SU-DHL-6 (cell line): ENCODE results near the gene TACR1.

Source experiments
- CTCF ChIP-seq: fragments of 200-600 bp; sonication (generic); IDR thresholded peaks from one replicate; pipeline ENCODE4 v1.5.1; 2017; ENCODE audit warnings: antibody characterized with exemption, mild to moderate bottlenecking, low read length, moderate library complexity; ENCODE audit not compliant: insufficient read depth, poor library complexity, severe bottlenecking
- EZH2phosphoT487 ChIP-seq: fragments of 200-600 bp; sonication (generic), shearing (Covaris generic); conservative IDR thresholded peaks from 2 replicates; pipeline ENCODE4 v1.6.1; 2018; ENCODE audit warnings: mild to moderate bottlenecking, antibody characterized with exemption, low read length, moderate library complexity, mixed read lengths

GRCh38 chr2:75068546-75068945 lies 130.8 kb downstream of the TACR1 start:
- TF ChIP-seq CTCF (no peak), EZH2phosphoT487 (no peak)
